ENCODE data around the gene CHRM4.

Gene CHRM4

DNA sequence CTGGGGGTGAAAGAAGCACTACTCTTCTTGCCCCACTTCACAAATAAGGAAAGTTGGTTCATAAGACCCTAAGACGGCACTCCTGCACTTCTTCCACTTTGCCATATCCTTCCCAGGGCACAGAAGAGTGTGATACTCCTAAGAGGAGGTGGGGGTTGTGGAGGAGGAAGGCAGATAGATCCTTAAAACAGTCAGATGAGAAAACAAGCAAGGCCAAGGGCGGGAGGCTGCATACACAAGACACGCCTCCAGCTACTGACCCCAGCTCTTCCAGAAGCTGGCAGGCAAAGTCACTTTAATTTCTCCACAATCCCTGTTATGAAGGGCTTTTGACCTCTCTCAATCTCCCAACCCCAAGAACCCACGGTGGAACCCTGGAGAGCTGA is 1.6 kb upstream of the CHRM4 start:
- Histone ChIP-seq H3K27me3 (ENCODE audit: insufficient read depth, low read length) (peaks cover 29% of the 10 kb centered on the region), H3K23ac (ENCODE audit: low read length) (no peak overlapping the region), H3K9me3 (ENCODE audit: insufficient read depth, low read depth, low read length) (peaks cover 2% of the 10 kb centered on the region), H3K18ac (ENCODE audit: low read length) (no peak overlapping the region), H3K4me2 (ENCODE audit: low read length) (peak overlapping the region; percentile 89), H3K79me2 (ENCODE audit: control insufficient read depth, insufficient read depth, low read length, poor library complexity) (no peaks in the 10 kb centered on the region), H2BK12ac (ENCODE audit: low read length) (no peak overlapping the region), H2BK120ac (ENCODE audit: insufficient read depth, low read length, poor library complexity) (no peak overlapping the region), H2AK5ac (ENCODE audit: low read length) (no peak overlapping the region), H4K8ac (ENCODE audit: low read depth, low read length) (no peak overlapping the region), H3K4me3 (ENCODE audit: low read depth, low read length) (no peak overlapping the region), H3K79me1 (ENCODE audit: low read length) (no peaks in the 10 kb centered on the region), H3K36me3 (ENCODE audit: control insufficient read depth in 1 of 2, insufficient read depth in 2 of 2, low read length in 2 of 2) (peaks cover 17 to 23% of the 10 kb centered on the region in 2 experiments), H4K91ac (ENCODE audit: low read depth, low read length) (no peak overlapping the region), H4K12ac (ENCODE audit: low read depth, low read length) (no peak overlapping the region), H3K4ac (ENCODE audit: low read depth, low read length) (no peak overlapping the region), H3K4me1 (ENCODE audit: control insufficient read depth in 1 of 2, insufficient read depth in 2 of 2, low read length in 2 of 2) (peaks cover 26% of the 10 kb centered on the region in 2 experiments), H2AFZ (ENCODE audit: insufficient read depth, low read length, poor library complexity) (no peak overlapping the region), H3K14ac (ENCODE audit: low read length) (no peak overlapping the region), H2BK5ac (ENCODE audit: low read depth, low read length, poor library complexity) (no peak overlapping the region), H3K9ac (ENCODE audit: low read length) (no peak overlapping the region), H3K27ac (ENCODE audit: low read depth, low read length) (no peak overlapping the region)
- WGBS (ENCODE audit: extremely low coverage, insufficient coverage, insufficient read length): no CpG with 5 or more reads among the region's 4 CpGs
- no peak for DNase-seq

DNA sequence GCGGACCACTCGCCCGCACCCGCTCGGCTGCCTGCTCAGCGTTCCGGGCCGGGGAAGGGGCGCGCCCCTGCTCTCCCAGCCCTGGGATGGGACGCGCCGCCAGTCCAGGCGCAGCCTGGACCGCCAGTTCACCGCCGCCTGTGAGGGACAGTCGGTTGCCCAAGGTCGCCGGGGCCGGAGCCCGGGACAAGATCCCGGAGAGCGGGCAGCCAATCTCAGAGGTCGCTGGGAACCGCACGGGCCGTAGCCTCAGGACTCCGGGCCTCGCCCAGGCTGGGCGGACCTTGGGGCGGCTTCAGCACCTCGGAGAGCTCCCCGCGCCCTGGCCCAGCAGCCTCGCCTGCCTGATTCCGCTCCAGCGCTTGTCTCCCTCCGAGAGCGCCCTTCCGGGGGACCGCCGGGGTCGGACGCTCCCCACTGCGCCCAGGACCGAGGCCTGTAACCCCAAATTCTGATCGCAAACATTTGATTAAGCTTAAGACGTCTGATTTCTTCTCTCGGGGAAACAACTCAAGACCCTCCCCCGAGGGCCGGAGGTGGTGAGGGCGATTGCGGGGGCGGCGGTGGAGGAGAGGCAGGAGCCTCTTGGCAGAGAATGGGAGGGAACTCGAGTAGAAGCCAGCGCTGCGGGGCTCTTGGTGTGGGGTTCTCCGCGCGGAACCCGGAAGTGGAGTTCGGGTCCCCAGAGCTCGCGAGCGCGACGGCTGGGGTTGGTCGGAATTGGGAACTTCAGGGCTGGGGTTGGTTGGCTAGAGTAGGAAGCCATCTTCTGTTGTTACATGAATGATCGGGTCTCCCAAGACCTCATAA is 1.1 kb upstream of the CHRM4 start:
- no CpG with 5 or more reads among the region's 71 CpGs for WGBS (ENCODE audit: extremely low coverage, insufficient coverage, insufficient read length)

DNA sequence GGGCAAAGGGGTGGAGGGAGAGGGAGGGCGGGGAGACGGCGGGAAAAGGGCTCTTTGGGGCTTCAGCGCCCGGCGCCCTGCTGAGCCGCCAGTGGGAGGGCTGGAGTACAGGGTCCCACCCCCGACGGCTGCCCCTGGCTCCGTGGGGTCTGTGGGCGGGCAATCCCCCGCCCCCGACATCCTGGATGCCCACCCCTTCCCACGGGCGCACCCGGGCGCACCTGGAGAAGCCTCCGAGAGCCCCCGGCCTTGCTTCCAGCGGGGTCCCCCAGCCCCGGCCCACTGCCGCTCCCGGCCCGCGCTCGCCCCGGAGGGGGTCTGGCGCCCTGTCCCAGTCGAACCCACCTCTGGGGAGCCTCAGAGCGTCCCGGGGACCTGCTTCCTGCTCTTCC is 394 bp downstream of the CHRM4 start:
- WGBS (ENCODE audit: extremely low coverage, insufficient coverage, insufficient read length): no CpG with 5 or more reads among the region's 31 CpGs
- no peaks in the 10 kb centered on the region for H3K79me2 ChIP-seq (ENCODE audit: control insufficient read depth, insufficient read depth, low read length, poor library complexity)
- H2BK5ac ChIP-seq (ENCODE audit: low read depth, low read length, poor library complexity): no peak overlapping the region
- H3K79me1 ChIP-seq (ENCODE audit: low read length): no peaks in the 10 kb centered on the region
- DNase-seq: no peak
- H3K18ac ChIP-seq (ENCODE audit: low read length): no peak overlapping the region
- no peak overlapping the region for H3K23ac ChIP-seq (ENCODE audit: low read length)
- no peak overlapping the region for H2AFZ ChIP-seq (ENCODE audit: insufficient read depth, low read length, poor library complexity)
- H3K9me3 ChIP-seq (ENCODE audit: insufficient read depth, low read depth, low read length): peaks cover 4% of the 10 kb centered on the region
- peaks cover 29% of the 10 kb centered on the region for H3K27me3 ChIP-seq (ENCODE audit: insufficient read depth, low read length)
- no peak overlapping the region for H4K91ac ChIP-seq (ENCODE audit: low read depth, low read length)
- H2BK120ac ChIP-seq (ENCODE audit: insufficient read depth, low read length, poor library complexity): no peak overlapping the region
- H3K36me3 ChIP-seq (ENCODE audit: control insufficient read depth in 1 of 2, insufficient read depth in 2 of 2, low read length in 2 of 2): peaks cover 0 to 5% of the 10 kb centered on the region in 2 experiments
- H2BK12ac ChIP-seq (ENCODE audit: low read length): no peak overlapping the region
- H3K27ac ChIP-seq (ENCODE audit: low read depth, low read length): no peak overlapping the region
- H2AK5ac ChIP-seq (ENCODE audit: low read length): no peak overlapping the region
- H3K9ac ChIP-seq (ENCODE audit: low read length): no peak overlapping the region
- H4K12ac ChIP-seq (ENCODE audit: low read depth, low read length): no peak overlapping the region
- no peak overlapping the region for H3K4ac ChIP-seq (ENCODE audit: low read depth, low read length)
- H4K8ac ChIP-seq (ENCODE audit: low read depth, low read length): no peak overlapping the region
- H3K4me2 ChIP-seq (ENCODE audit: low read length): peak overlapping the region; percentile 89
- peak overlapping the region; percentile 60 for H3K4me3 ChIP-seq (ENCODE audit: low read depth, low read length)
- H3K4me1 ChIP-seq (ENCODE audit: control insufficient read depth in 1 of 2, insufficient read depth in 2 of 2, low read length in 2 of 2): peaks cover 26 to 28% of the 10 kb centered on the region in 2 experiments
- H3K14ac ChIP-seq (ENCODE audit: low read length): no peak overlapping the region

More for the DNA sequence above, 1.1 kb upstream of the CHRM4 start:
- no peaks in the 10 kb centered on the region for H3K79me2 ChIP-seq (ENCODE audit: control insufficient read depth, insufficient read depth, low read length, poor library complexity)
- H2BK5ac ChIP-seq (ENCODE audit: low read depth, low read length, poor library complexity): no peak overlapping the region
- no peak overlapping the region for H4K8ac ChIP-seq (ENCODE audit: low read depth, low read length)
- no peak overlapping the region for H3K23ac ChIP-seq (ENCODE audit: low read length)
- H3K4ac ChIP-seq (ENCODE audit: low read depth, low read length): no peak overlapping the region
- H2AFZ ChIP-seq (ENCODE audit: insufficient read depth, low read length, poor library complexity): no peak overlapping the region
- peak overlapping the region; percentile 89 for H3K4me2 ChIP-seq (ENCODE audit: low read length)
- no peak overlapping the region for H3K18ac ChIP-seq (ENCODE audit: low read length)
- no peak overlapping the region for H2BK12ac ChIP-seq (ENCODE audit: low read length)
- peaks cover 11 to 17% of the 10 kb centered on the region in 2 experiments for H3K36me3 ChIP-seq (ENCODE audit: control insufficient read depth in 1 of 2, insufficient read depth in 2 of 2, low read length in 2 of 2)
- H2AK5ac ChIP-seq (ENCODE audit: low read length): no peak overlapping the region
- H3K27me3 ChIP-seq (ENCODE audit: insufficient read depth, low read length): peaks cover 29% of the 10 kb centered on the region
- peak; percentile 82 to 90 for DNase-seq
- H4K12ac ChIP-seq (ENCODE audit: low read depth, low read length): no peak overlapping the region
- H4K91ac ChIP-seq (ENCODE audit: low read depth, low read length): no peak overlapping the region
- H3K4me1 ChIP-seq (ENCODE audit: control insufficient read depth in 1 of 2, insufficient read depth in 2 of 2, low read length in 2 of 2): peaks cover 26 to 28% of the 10 kb centered on the region in 2 experiments
- peaks cover 4% of the 10 kb centered on the region for H3K9me3 ChIP-seq (ENCODE audit: insufficient read depth, low read depth, low read length)
- H3K14ac ChIP-seq (ENCODE audit: low read length): no peak overlapping the region
- no peak overlapping the region for H3K27ac ChIP-seq (ENCODE audit: low read depth, low read length)
- no peak overlapping the region for H2BK120ac ChIP-seq (ENCODE audit: insufficient read depth, low read length, poor library complexity)
- no peak overlapping the region for H3K9ac ChIP-seq (ENCODE audit: low read length)
- H3K4me3 ChIP-seq (ENCODE audit: low read depth, low read length): peak overlapping the region; percentile 61
- no peaks in the 10 kb centered on the region for H3K79me1 ChIP-seq (ENCODE audit: low read length)

DNA sequence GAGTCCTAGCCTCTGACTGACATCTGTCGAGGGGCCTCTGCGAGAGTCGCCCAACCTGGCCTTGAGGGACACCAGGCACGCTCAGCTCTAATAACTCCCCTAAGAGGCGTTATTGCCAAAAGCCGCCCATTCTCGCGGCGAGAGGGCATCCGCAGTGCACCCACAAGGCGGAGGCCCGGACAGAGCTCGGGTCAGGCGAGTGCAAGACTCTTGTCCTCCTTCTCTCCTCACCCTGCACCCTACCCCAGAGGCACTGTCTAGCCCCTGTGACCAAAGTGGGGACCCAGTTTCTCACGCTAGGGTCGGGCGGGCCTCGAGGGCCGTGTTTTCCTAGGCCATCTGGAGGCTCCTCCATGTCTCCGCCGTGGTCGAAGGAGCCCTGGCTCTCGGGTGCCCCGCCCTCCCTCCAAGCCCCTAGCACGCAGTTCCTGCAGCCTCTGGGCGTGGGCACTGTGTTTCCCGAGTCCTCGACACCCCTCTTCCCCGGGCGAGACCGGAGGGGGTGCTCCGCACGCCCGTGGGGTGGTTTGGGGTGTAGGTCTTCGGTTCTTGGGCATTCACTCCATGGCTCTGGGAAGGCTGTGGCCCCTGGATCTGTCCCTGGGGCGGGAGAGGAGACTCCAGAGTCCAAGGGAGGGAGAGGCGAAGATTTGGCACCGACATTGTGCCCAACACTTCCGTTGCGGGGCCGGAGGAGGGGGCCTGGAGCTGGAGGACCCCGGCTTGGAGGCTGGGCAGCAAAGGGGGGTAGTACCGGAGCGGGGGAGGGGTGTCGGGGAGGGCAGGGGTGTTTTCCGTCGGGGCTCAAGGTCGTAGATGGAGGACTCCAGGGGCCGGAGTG is 1.0 kb downstream of the CHRM4 start:
- Histone ChIP-seq H4K8ac (ENCODE audit: low read depth, low read length) (no peak overlapping the region), H3K4me3 (ENCODE audit: low read depth, low read length) (no peak overlapping the region), H3K27ac (ENCODE audit: low read depth, low read length) (no peak overlapping the region), H3K4me1 (ENCODE audit: control insufficient read depth in 1 of 2, insufficient read depth in 2 of 2, low read length in 2 of 2) (peaks cover 26 to 28% of the 10 kb centered on the region in 2 experiments), H3K9me3 (ENCODE audit: insufficient read depth, low read depth, low read length) (peaks cover 4% of the 10 kb centered on the region), H2BK12ac (ENCODE audit: low read length) (no peak overlapping the region), H4K12ac (ENCODE audit: low read depth, low read length) (no peak overlapping the region), H3K9ac (ENCODE audit: low read length) (no peak overlapping the region), H3K23ac (ENCODE audit: low read length) (no peak overlapping the region), H3K79me1 (ENCODE audit: low read length) (no peaks in the 10 kb centered on the region), H3K79me2 (ENCODE audit: control insufficient read depth, insufficient read depth, low read length, poor library complexity) (no peaks in the 10 kb centered on the region), H3K4me2 (ENCODE audit: low read length) (peak overlapping the region; percentile 80), H2AFZ (ENCODE audit: insufficient read depth, low read length, poor library complexity) (no peak overlapping the region), H3K4ac (ENCODE audit: low read depth, low read length) (no peak overlapping the region), H2AK5ac (ENCODE audit: low read length) (no peak overlapping the region), H3K36me3 (ENCODE audit: control insufficient read depth in 1 of 2, insufficient read depth in 2 of 2, low read length in 2 of 2) (no peaks in the 10 kb centered on the region), H2BK5ac (ENCODE audit: low read depth, low read length, poor library complexity) (no peak overlapping the region), H3K18ac (ENCODE audit: low read length) (no peak overlapping the region), H4K91ac (ENCODE audit: low read depth, low read length) (no peak overlapping the region), H3K27me3 (ENCODE audit: insufficient read depth, low read length) (peaks cover 29% of the 10 kb centered on the region), H3K14ac (ENCODE audit: low read length) (no peak overlapping the region), H2BK120ac (ENCODE audit: insufficient read depth, low read length, poor library complexity) (no peak overlapping the region)
- no peak for DNase-seq
- no CpG with 5 or more reads among the region's 49 CpGs for WGBS (ENCODE audit: extremely low coverage, insufficient coverage, insufficient read length)

Measured in trophoblast cell (in vitro differentiated cells and primary cell).